ENCODE data around the gene TOR4A. TPM values are rescaled to one million over a fixed set of nuclear protein-coding genes. Genes with fewer than 3 reads are reported as not detected.

Gene TOR4A
- total and polyA plus RNA-seq, 2 donors from 2014 or later, result 4.9 to 23.8 TPM

GRCh38 chr9:137308057-137308619 lies 30.6 kb downstream of the TOR4A start:
- no peak for TF ChIP-seq CTCF (IDR thresholded peaks at IDR 0.05; ENCODE audit: borderline replicate concordance, extremely low read depth, insufficient read depth)
- H3K4me3 ChIP-seq (ENCODE audit: low read length in 3 of 3), result no peak overlapping the region
- H3K9ac ChIP-seq (ENCODE audit: low read length in 3 of 3), result no peak overlapping the region
- intact Hi-C loops (cut with DNase I), result no loop called here
- DNase-seq (peak in 4 of 5 donors; percentile 42 to 77 (median 61)), FAIRE-seq (no peak)
- H3K9me3 ChIP-seq (ENCODE audit: control insufficient read depth in 2 of 3, insufficient read depth in 1 of 3, low read length in 3 of 3), result no peaks in the 10 kb centered on the region
- peaks cover 0 to 18% (median 11%) of the 10 kb centered on the region in 3 donors for H3K4me1 ChIP-seq (ENCODE audit: control insufficient read depth in 2 of 3, insufficient read depth in 2 of 3, low read depth in 1 of 3, low read length in 3 of 3)
- no peaks in the 10 kb centered on the region for H3K27me3 ChIP-seq (ENCODE audit: control insufficient read depth, insufficient read depth, low read length)
- no peak overlapping the region for H3K27ac ChIP-seq (ENCODE audit: low read depth in 2 of 2, low read length in 2 of 2)
- H3K36me3 ChIP-seq (ENCODE audit: control insufficient read depth in 2 of 3, insufficient read depth in 3 of 3, low read length in 3 of 3), result no peaks in the 10 kb centered on the region

- H3K36me3 ChIP-seq (ENCODE audit: control insufficient read depth in 2 of 3, insufficient read depth in 3 of 3, low read length in 3 of 3), result no peaks in the 10 kb centered on the region
- peaks cover 0 to 17% (median 11%) of the 10 kb centered on the region in 3 donors for H3K4me1 ChIP-seq (ENCODE audit: control insufficient read depth in 2 of 3, insufficient read depth in 2 of 3, low read depth in 1 of 3, low read length in 3 of 3)
- no peaks in the 10 kb centered on the region for H3K9me3 ChIP-seq (ENCODE audit: control insufficient read depth in 2 of 3, insufficient read depth in 1 of 3, low read length in 3 of 3)
- no peaks in the 10 kb centered on the region for H3K27me3 ChIP-seq (ENCODE audit: control insufficient read depth, insufficient read depth, low read length)
- TF ChIP-seq CTCF (IDR thresholded peaks at IDR 0.05; ENCODE audit: borderline replicate concordance, extremely low read depth, insufficient read depth), result no peak
- H3K9ac ChIP-seq (ENCODE audit: low read length in 3 of 3), result no peak overlapping the region
- intact Hi-C loops (cut with DNase I), result no loop called here
- DNase-seq, result peak in 2 of 5 donors; percentile 56 to 70
- H3K27ac ChIP-seq (ENCODE audit: low read depth in 2 of 2, low read length in 2 of 2), result no peak overlapping the region
- FAIRE-seq, result no peak
- no peak overlapping the region for H3K4me3 ChIP-seq (ENCODE audit: low read length in 3 of 3)
Measured at GRCh38 chr9:137309368-137310188, 32.1 kb downstream of the TOR4A start.

- no peak for TF ChIP-seq CTCF (IDR thresholded peaks at IDR 0.05; ENCODE audit: borderline replicate concordance, extremely low read depth, insufficient read depth)
- intact Hi-C loops (cut with DNase I), result no loop called here
- Histone ChIP-seq H3K27ac (ENCODE audit: low read depth in 2 of 2, low read length in 2 of 2) (no peak overlapping the region), H3K27me3 (ENCODE audit: control insufficient read depth, insufficient read depth, low read length) (no peaks in the 10 kb centered on the region), H3K9me3 (ENCODE audit: control insufficient read depth in 2 of 3, insufficient read depth in 1 of 3, low read length in 3 of 3) (no peaks in the 10 kb centered on the region), H3K36me3 (ENCODE audit: control insufficient read depth in 2 of 3, insufficient read depth in 3 of 3, low read length in 3 of 3) (no peaks in the 10 kb centered on the region), H3K4me3 (ENCODE audit: low read length in 3 of 3) (no peak overlapping the region), H3K9ac (ENCODE audit: low read length in 3 of 3) (no peak overlapping the region), H3K4me1 (ENCODE audit: control insufficient read depth in 2 of 3, insufficient read depth in 2 of 3, low read depth in 1 of 3, low read length in 3 of 3) (peaks cover 0 to 15% (median 8%) of the 10 kb centered on the region in 3 donors)
- DNase-seq, result peak in 2 of 5 donors; percentile 65 to 83
- FAIRE-seq, result no peak
Measured at GRCh38 chr9:137310189-137311052, 32.9 kb downstream of the TOR4A start.
